Colonic mucosa (tissue), 4 donors: Measurements from ENCODE around the gene SMARCA4. TPM values are rescaled to one million over a fixed set of nuclear protein-coding genes. Genes with fewer than 3 reads are reported as not detected.

Experiments
- DNase-seq: peaks from one replicate; pipeline ENCODE4 v3.0.0-alpha.2; 2020
- H3K27ac ChIP-seq: fragments of 200-600 bp; one replicate; pipeline ENCODE4 v1.8.0; 2021
- H3K27me3 ChIP-seq: fragments of 200-600 bp; one replicate; pipeline ENCODE4 v1.8.0; 2021
- H3K36me3 ChIP-seq: fragments of 200-600 bp; one replicate; pipeline ENCODE4 v1.8.0; 2021
- H3K4me1 ChIP-seq: fragments of 200-600 bp; one replicate; pipeline ENCODE4 v1.8.0; 2021; ENCODE audit warnings: mild to moderate bottlenecking
- H3K4me3 ChIP-seq: fragments of 200-600 bp; one replicate; pipeline ENCODE4 v1.8.0; 2021
- H3K9ac ChIP-seq, 2 donors: one replicate each; pipeline ENCODE4 v1.7.0; 2013; ENCODE audit warnings: control low read depth in 2 of 2, low read depth in 2 of 2, low read length in 2 of 2
- H3K9me3 ChIP-seq: fragments of 200-600 bp; one replicate; pipeline ENCODE4 v1.8.0; 2021
- CTCF ChIP-seq: fragments of 200-600 bp; IDR thresholded peaks from one replicate; pipeline ENCODE4 v1.8.0; 2022; ENCODE audit warnings: antibody characterized with exemption, mild to moderate bottlenecking
- intact Hi-C: fragments of 100-400 bp; cut with DNase I; formaldehyde crosslinking; loops from one replicate; pipeline ENCODE4 v1.14.1; 2022
- total RNA-seq, 2 donors: library from RNA; stranded (reverse); fragmentation: NEBNext Ultra II Directional in 1 of 2; extraction: Animal tissue kit (Norgen Biotek cat#: 25700) in 1 of 2; gene quantifications; one replicate each; pipeline ENCODE4 v1.2.1, GENCODE V29; 2021
- donor health status: healthy.
- donor health status: DM: no; HTN: no; CAD: no.
- donor health status: DM: no; HTN: no; CAD: no.

The SMARCA4 gene
- total RNA-seq, 2 donors from 2014 or later, result 73.8 to 141 TPM

- intact Hi-C loops, result no loop called here
- Histone ChIP-seq H3K27me3 (no peaks in the 10 kb centered on the region), H3K36me3 (no peaks in the 10 kb centered on the region), H3K27ac (peak overlapping the region; percentile 71), H3K9me3 (no peaks in the 10 kb centered on the region), H3K4me3 (peak overlapping the region; percentile 93), H3K9ac (peak overlapping the region; percentile 74 to 84), H3K4me1 (no peaks in the 10 kb centered on the region)
- no peak for TF ChIP-seq CTCF
- peak; percentile 43 for DNase-seq
Measured at GRCh38 chr19:10961073-10961860, 437 bp downstream of the SMARCA4 start.

- intact Hi-C loops, result no loop called here
- TF ChIP-seq CTCF, result no peak
- no peaks in the 10 kb centered on the region for H3K4me1 ChIP-seq
- no peak overlapping the region for H3K27ac ChIP-seq
- DNase-seq, result no peak
- no peaks in the 10 kb centered on the region for H3K9me3 ChIP-seq
- H3K36me3 ChIP-seq, result no peaks in the 10 kb centered on the region
- no peak overlapping the region for H3K4me3 ChIP-seq
- H3K9ac ChIP-seq, result no peak overlapping the region
- H3K27me3 ChIP-seq, result no peaks in the 10 kb centered on the region
Measured at GRCh38 chr19:10962863-10963262, 2.0 kb downstream of the SMARCA4 start.

GRCh38 chr19:10963865-10964264 is 3.0 kb downstream of the SMARCA4 start:
- H3K4me1 ChIP-seq, result peaks cover 9% of the 10 kb centered on the region
- H3K4me3 ChIP-seq, result no peak overlapping the region
- no peak for DNase-seq
- no peak overlapping the region for H3K27ac ChIP-seq
- TF ChIP-seq CTCF, result no peak
- no peak overlapping the region for H3K9ac ChIP-seq
- no peaks in the 10 kb centered on the region for H3K27me3 ChIP-seq
- intact Hi-C loops, result no loop called here
- H3K36me3 ChIP-seq, result no peaks in the 10 kb centered on the region
- H3K9me3 ChIP-seq, result no peaks in the 10 kb centered on the region

- no peaks in the 10 kb centered on the region for H3K36me3 ChIP-seq
- H3K4me1 ChIP-seq, result peaks cover 9% of the 10 kb centered on the region
- no peak for TF ChIP-seq CTCF
- no peaks in the 10 kb centered on the region for H3K9me3 ChIP-seq
- no peak for DNase-seq
- no peaks in the 10 kb centered on the region for H3K27me3 ChIP-seq
- H3K4me3 ChIP-seq, result no peak overlapping the region
- no peak overlapping the region for H3K9ac ChIP-seq
- intact Hi-C loops, result no loop called here
- no peak overlapping the region for H3K27ac ChIP-seq
Measured at GRCh38 chr19:10964903-10965302, 4.1 kb downstream of the SMARCA4 start.

- H3K27me3 ChIP-seq, result no peaks in the 10 kb centered on the region
- no peak for DNase-seq
- H3K4me1 ChIP-seq, result peaks cover 9% of the 10 kb centered on the region
- no peak overlapping the region for H3K27ac ChIP-seq
- H3K4me3 ChIP-seq, result no peak overlapping the region
- no peaks in the 10 kb centered on the region for H3K36me3 ChIP-seq
- H3K9ac ChIP-seq, result no peak overlapping the region
- no peak for TF ChIP-seq CTCF
- intact Hi-C loops, result no loop called here
- no peaks in the 10 kb centered on the region for H3K9me3 ChIP-seq
Measured at GRCh38 chr19:10965398-10965797, 4.6 kb downstream of the SMARCA4 start.
